Endothelial cell of umbilical vein (primary cell): ENCODE results near the gene SCLY. TPM values are rescaled to one million over a fixed set of nuclear protein-coding genes. Genes with fewer than 3 reads are reported as not detected.

Experiments
- BruUV-seq: library from RNA; stranded (reverse); fragments of 400-500 nt; replicated peaks from 2 replicates; lab custom pipeline; 2021; lab: Mats Ljungman, UMichigan
- CTCF ChIA-PET: fragments of 300-600, 350-600 bp; sonication (Branson Sonifier 250); formaldehyde crosslinking; loops from one replicate; lab custom pipeline; 2021; ENCODE audit warnings: antibody characterized with exemption, inconsistent platforms; lab: Charles Lee
- POLR2A ChIA-PET: fragments of 300-600, 350-600 bp; sonication (Branson Sonifier 250); formaldehyde crosslinking; loops from one replicate; lab custom pipeline; 2021; ENCODE audit warnings: antibody characterized with exemption, inconsistent platforms; lab: Charles Lee
- DNase-seq: peaks from one replicate; pipeline ENCODE4 v3.0.0-alpha.2; 2011; ENCODE audit warnings: low read depth, low spot score
- FAIRE-seq: peaks from 2 replicates; lab custom pipeline; 2011; peaks lifted over from hg19 to GRCh38; lab: Jason Lieb, UNC
- H2AFZ ChIP-seq: 2 replicates; pipeline ENCODE4 v1.6.0; 2012; ENCODE audit warnings: low read depth, low read length, control low read depth, inconsistent platforms
- H3K27ac ChIP-seq: 2 replicates; pipeline ENCODE4 v1.5.1; 2011; ENCODE audit warnings: low read depth, mild to moderate bottlenecking, control low read depth, low read length, moderate library complexity; ENCODE audit not compliant: insufficient read depth
- H3K27me3 ChIP-seq, 2 experiments: 2 replicates each; pipeline versions ENCODE4 v1.6.0 to v1.6.1; 2011; ENCODE audit warnings: low read length in 2 of 2, mixed read lengths in 1 of 2; ENCODE audit not compliant: control insufficient read depth in 2 of 2, insufficient read depth in 2 of 2
- H3K36me3 ChIP-seq, 2 experiments: 2 replicates in 1 of 2; 3 replicates in 1 of 2; pipeline ENCODE4 v1.5.1; 2011; ENCODE audit warnings: low read length in 2 of 2, mild to moderate bottlenecking in 1 of 2, moderate library complexity in 1 of 2; ENCODE audit not compliant: control insufficient read depth in 2 of 2, insufficient read depth in 2 of 2; ENCODE audit errors: extremely low read depth in 1 of 2
- H3K4me1 ChIP-seq: 3 replicates; pipeline ENCODE4 v1.5.1; 2011; ENCODE audit warnings: mild to moderate bottlenecking, low read length; ENCODE audit not compliant: control insufficient read depth, insufficient read depth; ENCODE audit errors: extremely low read depth
- H3K4me2 ChIP-seq: 2 replicates; pipeline ENCODE4 v1.6.1; 2011; ENCODE audit warnings: low read length, control low read depth, mixed read lengths; ENCODE audit not compliant: insufficient read depth
- H3K4me3 ChIP-seq, 3 experiments: fragments of 200-600 bp in 1 of 3; sonication (generic), shearing (Covaris generic) in 1 of 3; replicated peaks in 1 of 3; 2 replicates each; pipeline ENCODE4 v1.5.1; 2011 to 2016; ENCODE audit warnings: control low read depth in 3 of 3, low read length in 3 of 3, mild to moderate bottlenecking in 2 of 3, inconsistent platforms in 1 of 3, low read depth in 1 of 3, moderate library complexity in 1 of 3; ENCODE audit not compliant: insufficient read depth in 1 of 3
- H3K79me2 ChIP-seq: 2 replicates; pipeline ENCODE4 v1.6.0; 2012; ENCODE audit warnings: low read length, inconsistent platforms; ENCODE audit not compliant: control insufficient read depth, insufficient read depth
- H3K9ac ChIP-seq: replicated peaks from 2 replicates; pipeline ENCODE3; 2011; ENCODE audit warnings: low read length, control low read depth; ENCODE audit not compliant: insufficient read depth; ENCODE audit errors: extremely low read depth
- H3K9me1 ChIP-seq: replicated peaks from 3 replicates; pipeline ENCODE4 v1.6.0; 2011; ENCODE audit warnings: mild to moderate bottlenecking, low read length; ENCODE audit not compliant: control insufficient read depth, insufficient read depth; ENCODE audit errors: extremely low read depth
- H3K9me3 ChIP-seq: replicated peaks from 2 replicates; pipeline ENCODE4 v1.5.1; 2012; ENCODE audit warnings: low read length, inconsistent platforms; ENCODE audit not compliant: control insufficient read depth, insufficient read depth
- H4K20me1 ChIP-seq: replicated peaks from 2 replicates; pipeline ENCODE3; 2011; ENCODE audit warnings: mild to moderate bottlenecking, low read length; ENCODE audit not compliant: control insufficient read depth, insufficient read depth; ENCODE audit errors: extremely low read depth
- EZH2 ChIP-seq: IDR thresholded peaks from 2 replicates; pipeline ENCODE4 v1.6.1; 2012; ENCODE audit warnings: borderline replicate concordance, low read depth, mild to moderate bottlenecking, moderate library complexity, low read length, inconsistent platforms; ENCODE audit not compliant: severe bottlenecking
- FOS ChIP-seq: IDR thresholded peaks from 2 replicates; pipeline ENCODE4 v1.6.1; 2011; ENCODE audit warnings: mild to moderate bottlenecking, low read length, moderate library complexity, borderline replicate concordance; ENCODE audit not compliant: insufficient read depth
- GATA2 ChIP-seq: IDR thresholded peaks from 2 replicates; pipeline ENCODE4 v1.7.0; 2011; ENCODE audit warnings: low read depth, mild to moderate bottlenecking, moderate library complexity, mixed read lengths, low read length; ENCODE audit not compliant: insufficient read length, insufficient read depth
- JUN ChIP-seq: IDR thresholded peaks from 2 replicates; pipeline ENCODE4 v1.6.1; 2011; ENCODE audit warnings: borderline replicate concordance, low read depth; ENCODE audit not compliant: insufficient read length, insufficient read depth
- MYC ChIP-seq: IDR thresholded peaks from one replicate; pipeline ENCODE4 v1.6.1; 2011; ENCODE audit warnings: mild to moderate bottlenecking, low read depth, low read length
- POLR2A ChIP-seq: IDR thresholded peaks from 2 replicates; pipeline ENCODE4 v1.6.1; 2012; ENCODE audit warnings: low read depth, mild to moderate bottlenecking, control low read depth, low read length
- POLR2AphosphoS5 ChIP-seq: IDR thresholded peaks from 2 replicates; pipeline ENCODE4 v1.6.1; 2012; ENCODE audit warnings: low read depth, mild to moderate bottlenecking, control low read depth, low read length, moderate library complexity; ENCODE audit not compliant: insufficient read depth
- dilution Hi-C: fragments of 300-500 bp; cut with MboI; formaldehyde crosslinking; loops from one replicate; pipeline ENCODE4 v1.15.0; 2019; ENCODE audit warnings: low sequenced_read_pairs; ENCODE audit not compliant: extremely low pct_ligation_motif_present
- intact Hi-C: fragments of 100-400 bp; cut with micrococcal nuclease; formaldehyde crosslinking; loops from one replicate; pipeline ENCODE4 v1.10.0; 2022
- polyA plus RNA-seq, 4 experiments: library from polyadenylated mRNA; depleted of rRNA in 3 of 4; stranded (reverse) in 3 of 4; unstranded in 1 of 4; fragments of >200 nt; gene quantifications; 2 replicates each; pipeline versions ENCODE4 v1.2.1 to v1.2.3, GENCODE V29; 2011 to 2012; ENCODE audit warnings: missing spikeins in 1 of 4
- total RNA-seq: library from RNA; stranded (reverse); gene quantifications from 2 replicates; pipeline ENCODE4 v1.2.3, GENCODE V29; 2021
- TF ChIP-seq, protein P1 (sequence below): IDR thresholded peaks from 2 replicates; pipeline ENCODE4 v1.6.1; 2011; ENCODE audit not compliant: insufficient read depth, insufficient read length
- TF ChIP-seq, protein P2 (sequence below), 2 donors: IDR thresholded peaks; 1 replicate in 1 of 2; 2 replicates in 1 of 2; pipeline ENCODE4 v1.5.1; 2011; ENCODE audit warnings: low read length in 2 of 2, mild to moderate bottlenecking in 2 of 2, moderate library complexity in 2 of 2, control low read depth in 1 of 2, inconsistent platforms in 1 of 2, low read depth in 1 of 2; ENCODE audit not compliant: insufficient read depth in 1 of 2; ENCODE audit errors: extremely low read depth in 1 of 2

SCLY gene
- total and polyA plus RNA-seq, 2 donors (not counting 3 experiments of a cell fraction or from before 2014, with no cell fraction given) = 22.6 to 32.7 TPM

DNA sequence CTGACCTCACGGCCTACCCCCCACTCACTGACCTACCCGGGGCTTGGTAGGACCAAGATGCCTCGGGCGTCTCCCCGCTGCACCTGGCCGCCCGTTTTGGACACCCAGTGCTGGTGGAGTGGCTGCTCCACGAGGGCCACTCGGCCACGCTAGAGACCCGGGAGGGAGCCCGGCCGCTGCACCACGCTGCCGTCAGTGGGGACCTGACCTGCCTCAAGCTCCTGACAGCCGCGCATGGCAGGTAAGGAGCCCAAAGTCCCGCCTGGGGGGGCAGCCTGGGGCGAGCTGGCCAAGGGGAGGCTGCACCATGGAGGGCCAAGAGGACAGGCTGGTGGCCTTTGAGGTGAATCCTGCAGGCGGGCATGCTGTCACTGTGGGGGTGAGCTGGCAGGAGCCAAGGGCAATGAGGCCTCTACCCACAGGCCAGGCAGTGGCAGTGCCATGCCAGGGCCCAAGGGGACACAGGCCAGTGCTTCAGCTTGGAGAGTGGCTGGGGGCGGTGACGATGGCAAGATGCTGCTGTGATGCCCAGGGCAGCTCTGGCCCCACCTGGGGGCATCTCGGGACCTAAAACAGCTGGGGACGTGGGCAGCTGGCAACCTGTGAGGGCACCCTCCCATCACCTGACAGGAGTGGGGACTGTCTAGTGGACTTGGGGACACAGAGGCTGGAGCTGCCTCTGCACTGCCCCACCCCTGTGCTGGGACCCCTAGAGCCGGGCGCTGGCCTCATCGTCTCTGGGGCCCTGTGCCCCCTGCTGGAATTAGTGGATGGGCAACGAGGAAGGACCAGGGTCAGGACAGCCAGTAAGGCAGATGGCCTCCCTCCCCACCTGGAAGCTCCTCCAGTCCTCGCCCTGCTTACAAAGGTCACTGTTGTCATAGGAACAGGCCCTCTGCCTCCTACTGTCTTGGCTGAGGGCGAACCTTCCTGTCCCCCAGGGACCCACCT lies 41.4 kb downstream of the SCLY start:
- H2AFZ ChIP-seq = no peak overlapping the region
- BruUV-seq = no TSS peak

More for the DNA sequence above, 41.4 kb downstream of the SCLY start:
- Histone ChIP-seq H3K36me3 (no peaks in the 10 kb centered on the region), H3K79me2 (no peaks in the 10 kb centered on the region), H3K9ac (no peak overlapping the region), H3K4me3 (no peak overlapping the region), H3K9me3 (no peaks in the 10 kb centered on the region), H3K9me1 (no peaks in the 10 kb centered on the region), H3K27ac (no peak overlapping the region), H3K4me1 (no peaks in the 10 kb centered on the region), H3K4me2 (no peak overlapping the region), H4K20me1 (no peaks in the 10 kb centered on the region), H3K27me3 (no peaks in the 10 kb centered on the region)
- TF ChIP-seq, protein P1, sequence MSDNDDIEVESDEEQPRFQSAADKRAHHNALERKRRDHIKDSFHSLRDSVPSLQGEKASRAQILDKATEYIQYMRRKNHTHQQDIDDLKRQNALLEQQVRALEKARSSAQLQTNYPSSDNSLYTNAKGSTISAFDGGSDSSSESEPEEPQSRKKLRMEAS = no peak
- TF ChIP-seq EZH2 (no peak), MYC (no peak), GATA2 (no peak), POLR2A (no peak), POLR2AphosphoS5 (no peak), FOS (no peak), JUN (no peak)
- TF ChIP-seq, protein P2, sequence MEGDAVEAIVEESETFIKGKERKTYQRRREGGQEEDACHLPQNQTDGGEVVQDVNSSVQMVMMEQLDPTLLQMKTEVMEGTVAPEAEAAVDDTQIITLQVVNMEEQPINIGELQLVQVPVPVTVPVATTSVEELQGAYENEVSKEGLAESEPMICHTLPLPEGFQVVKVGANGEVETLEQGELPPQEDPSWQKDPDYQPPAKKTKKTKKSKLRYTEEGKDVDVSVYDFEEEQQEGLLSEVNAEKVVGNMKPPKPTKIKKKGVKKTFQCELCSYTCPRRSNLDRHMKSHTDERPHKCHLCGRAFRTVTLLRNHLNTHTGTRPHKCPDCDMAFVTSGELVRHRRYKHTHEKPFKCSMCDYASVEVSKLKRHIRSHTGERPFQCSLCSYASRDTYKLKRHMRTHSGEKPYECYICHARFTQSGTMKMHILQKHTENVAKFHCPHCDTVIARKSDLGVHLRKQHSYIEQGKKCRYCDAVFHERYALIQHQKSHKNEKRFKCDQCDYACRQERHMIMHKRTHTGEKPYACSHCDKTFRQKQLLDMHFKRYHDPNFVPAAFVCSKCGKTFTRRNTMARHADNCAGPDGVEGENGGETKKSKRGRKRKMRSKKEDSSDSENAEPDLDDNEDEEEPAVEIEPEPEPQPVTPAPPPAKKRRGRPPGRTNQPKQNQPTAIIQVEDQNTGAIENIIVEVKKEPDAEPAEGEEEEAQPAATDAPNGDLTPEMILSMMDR (IDR thresholded peaks at IDR 0.05; ENCODE audit: extremely low read depth in 1 of 2, insufficient read depth in 1 of 2, low read depth in 1 of 2, low read length in 2 of 2) = no peak
- no peak for FAIRE-seq
- CTCF ChIA-PET = no interaction called here
- dilution Hi-C loops (no loop called here), intact Hi-C loops (loop anchor here (10.0 kb wide), 1 partner anchor 177 kb away; no protein-coding TSS in a partner anchor)
- POLR2A ChIA-PET = no interaction called here
- DNase-seq = no peak
